Heart left ventricle (tissue), 13 donors: Measurements from ENCODE around the gene ZBTB21.

ENCODE experiments used
- POLR2A ChIP-seq, 2 donors: fragments of 450-650 bp; IDR thresholded peaks; one replicate each; pipeline ENCODE4 v1.6.1; 2017; ENCODE audit warnings: antibody characterized with exemption in 2 of 2, mild to moderate bottlenecking in 2 of 2, moderate library complexity in 2 of 2
- TF ChIP-seq, protein P1 (sequence below), 12 donors: fragments of 200-600 bp; sonication (generic) in 4 of 12; IDR thresholded peaks; one replicate each; pipeline versions ENCODE4 v1.5.0 to v1.8.0; 2018 to 2022; ENCODE audit warnings: antibody characterized with exemption in 12 of 12, mild to moderate bottlenecking in 5 of 12
- donor health status: ischemic (EF 13 %, LVEDD 7.1; RV severe dilation, severe dysfunction).
- donor health status: DM: no; HTN: yes; CAD: no.
- donor health status: DM: no; HTN: no; CAD: no.
- donor health status: ischemic (EF 25% LVEDD 6.9; RV normal size, moderate dysfunction).
- donor health status: ischemic (EF 25% LVEDD 5.7; RV mildly dilated, moderate dysfunction).
- donor health status: ischemic (EF 35%, LVEDD 5.7; RV mildly dilated, moderate dysfunction).
- donor health status: nonischemic (EF 11% LVEDD 7.7; RV severe dilation, severe dysfunction).
- donor health status: DM: yes; HTN: yes; CAD: no.
- donor health status: PGD.
- donor health status: ischemic (EF 29% LVEDD 5.4; RV normal size, mild dysfunction).
- donor health status: nonischemic (EF 23%, LVEDD 6.1; RV moderate dilation, normal function).

DNA sequence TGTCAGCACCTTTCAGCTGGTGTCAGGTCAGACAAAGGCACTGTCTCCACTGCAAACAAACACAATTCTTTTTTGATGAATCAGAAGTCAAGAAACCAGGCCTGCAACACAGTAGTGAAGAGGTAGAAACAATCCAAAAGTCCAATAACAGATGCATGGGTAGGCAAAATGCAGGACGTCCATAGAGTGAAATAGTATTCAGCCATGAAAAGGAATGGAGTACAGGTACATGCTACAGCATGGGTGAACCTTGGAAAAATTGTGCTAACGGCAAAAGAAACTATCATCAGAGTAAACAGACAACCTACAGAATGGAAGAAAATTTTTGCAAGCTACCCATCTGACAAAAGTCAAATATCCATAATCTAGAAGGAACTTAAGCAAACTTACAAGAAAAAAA, 26.2 kb upstream of the ZBTB21 start:
- TF ChIP-seq, protein P1, sequence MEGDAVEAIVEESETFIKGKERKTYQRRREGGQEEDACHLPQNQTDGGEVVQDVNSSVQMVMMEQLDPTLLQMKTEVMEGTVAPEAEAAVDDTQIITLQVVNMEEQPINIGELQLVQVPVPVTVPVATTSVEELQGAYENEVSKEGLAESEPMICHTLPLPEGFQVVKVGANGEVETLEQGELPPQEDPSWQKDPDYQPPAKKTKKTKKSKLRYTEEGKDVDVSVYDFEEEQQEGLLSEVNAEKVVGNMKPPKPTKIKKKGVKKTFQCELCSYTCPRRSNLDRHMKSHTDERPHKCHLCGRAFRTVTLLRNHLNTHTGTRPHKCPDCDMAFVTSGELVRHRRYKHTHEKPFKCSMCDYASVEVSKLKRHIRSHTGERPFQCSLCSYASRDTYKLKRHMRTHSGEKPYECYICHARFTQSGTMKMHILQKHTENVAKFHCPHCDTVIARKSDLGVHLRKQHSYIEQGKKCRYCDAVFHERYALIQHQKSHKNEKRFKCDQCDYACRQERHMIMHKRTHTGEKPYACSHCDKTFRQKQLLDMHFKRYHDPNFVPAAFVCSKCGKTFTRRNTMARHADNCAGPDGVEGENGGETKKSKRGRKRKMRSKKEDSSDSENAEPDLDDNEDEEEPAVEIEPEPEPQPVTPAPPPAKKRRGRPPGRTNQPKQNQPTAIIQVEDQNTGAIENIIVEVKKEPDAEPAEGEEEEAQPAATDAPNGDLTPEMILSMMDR (IDR thresholded peaks at IDR 0.05) = no peak
- TF ChIP-seq POLR2A (IDR thresholded peaks at IDR 0.05) = no peak
